ENCODE results near the gene GRWD1.

Gene GRWD1

DNA sequence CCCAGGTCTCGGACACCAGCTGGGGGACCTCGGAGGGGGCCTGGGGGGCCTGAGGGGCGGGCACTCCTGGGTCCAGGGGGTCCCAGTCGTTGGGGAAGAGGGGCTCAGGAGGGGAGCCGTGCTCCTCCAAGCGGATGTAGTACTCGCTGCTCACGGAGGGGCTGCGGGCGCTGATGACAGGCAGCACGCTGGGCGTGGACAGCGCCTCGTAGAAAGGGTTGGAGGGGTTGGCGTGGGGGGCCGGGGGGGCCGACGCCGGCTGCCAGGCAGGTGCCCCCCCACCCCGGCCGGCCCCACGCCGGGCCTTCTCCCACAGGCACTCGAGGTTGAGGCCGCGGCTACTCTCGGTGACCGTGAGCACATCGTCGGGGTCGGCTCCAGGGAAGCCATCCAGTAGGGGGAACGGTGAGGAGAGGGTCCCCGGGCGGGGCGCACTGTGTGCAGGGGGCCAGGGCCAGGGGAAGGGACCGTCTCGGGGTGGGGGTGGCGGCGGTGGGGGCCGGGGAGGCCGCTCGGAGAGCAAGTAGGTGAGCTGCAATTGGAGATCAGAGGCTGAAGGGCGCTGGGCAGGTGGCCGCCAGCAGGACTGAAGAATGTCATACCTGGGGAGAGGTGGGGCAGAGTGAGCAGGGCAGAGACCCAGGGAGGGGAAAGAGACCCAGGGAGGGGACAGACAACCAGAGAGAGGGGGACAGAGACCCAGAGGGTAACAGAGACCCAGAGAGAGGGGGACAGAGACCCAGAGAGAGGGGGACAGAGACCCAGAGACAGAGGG lies 53.7 kb downstream of the GRWD1 start:
- no peak for DNase-seq

DNA sequence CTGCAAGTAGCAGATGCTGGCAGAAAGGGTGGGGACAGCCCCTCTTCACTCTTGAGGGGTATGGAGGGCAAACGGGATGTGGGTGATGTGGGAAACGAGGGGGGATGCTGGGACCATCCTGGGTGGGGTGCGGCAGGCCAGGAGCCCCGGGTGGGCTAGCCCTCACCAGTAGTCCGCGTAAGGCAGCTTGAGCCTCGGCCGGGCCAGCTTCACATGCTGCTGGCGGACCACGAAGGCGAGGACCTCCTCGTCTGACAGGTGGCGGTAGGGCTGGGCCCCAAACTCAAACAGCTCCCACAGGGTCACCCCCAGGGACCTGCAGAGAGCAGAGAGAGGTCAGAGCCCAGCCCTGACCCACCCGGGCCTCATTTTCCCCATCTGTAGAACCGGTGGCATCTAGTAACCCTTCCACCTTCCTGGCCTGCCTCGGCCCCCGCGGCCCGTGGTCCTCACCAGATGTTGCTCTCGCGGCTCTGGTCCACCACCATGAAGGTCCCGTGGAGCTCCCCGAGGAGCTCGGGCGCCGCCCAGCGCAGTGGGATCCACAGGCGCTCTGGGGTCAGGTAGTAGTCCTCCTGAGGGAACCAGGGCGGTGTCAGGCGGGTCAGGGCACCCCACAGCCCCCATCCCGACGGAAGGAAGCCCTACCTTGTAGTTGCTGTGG lies 55.2 kb downstream of the GRWD1 start:
- no peak for DNase-seq

GRCh38 chr19:48501494-48502349 lies 55.9 kb downstream of the GRWD1 start:
- DNase-seq = peak; percentile 63

GRCh38 chr19:48502350-48503018 lies 56.7 kb downstream of the GRWD1 start:
- no peak for DNase-seq

DNA sequence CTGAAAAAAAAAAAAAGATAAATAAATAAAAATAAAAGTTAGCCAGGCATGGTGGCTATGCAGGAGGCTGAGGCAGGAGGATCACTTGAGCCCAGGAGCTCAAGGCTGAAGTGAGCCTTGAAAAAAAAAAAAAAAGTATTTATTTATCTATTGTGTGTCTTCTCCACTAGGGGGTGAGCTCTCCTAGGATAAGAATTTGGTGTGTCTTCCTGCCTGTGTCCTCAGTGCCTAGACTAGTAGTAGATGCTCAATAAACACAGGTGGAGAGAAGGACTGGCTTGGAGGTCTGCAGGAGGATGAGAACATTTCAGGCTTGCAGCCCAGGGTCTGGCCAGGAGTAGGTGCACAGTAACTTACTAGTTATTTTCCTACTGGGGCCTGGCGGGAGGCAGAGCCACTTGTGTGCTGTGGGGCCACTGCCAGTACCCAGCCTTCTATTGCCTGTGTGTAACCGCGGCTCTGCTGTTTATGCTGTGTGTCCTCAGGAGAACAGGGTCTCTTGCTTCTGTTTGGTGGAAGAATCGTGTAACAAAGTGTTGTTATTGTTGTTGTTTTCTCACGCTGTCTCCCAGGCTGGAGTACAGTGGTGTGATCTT lies 60.5 kb downstream of the GRWD1 start:
- DNase-seq = peak; percentile 65
